K562 (cell line): ENCODE data around the gene SCYL3. TPM values are rescaled to one million over a fixed set of nuclear protein-coding genes. Genes with fewer than 3 reads are reported as not detected.

Source experiments
- ARHGAP35 ChIP-seq: fragments of 450-650 bp; IDR thresholded peaks from 2 replicates; pipeline ENCODE4 v1.6.1; 2018; ENCODE audit not compliant: partially characterized antibody
- EWSR1 ChIP-seq: fragments of 450-650 bp; IDR thresholded peaks from 2 replicates; pipeline ENCODE4 v1.6.1; 2018; ENCODE audit warnings: borderline replicate concordance, mild to moderate bottlenecking, low read depth, moderate library complexity; ENCODE audit not compliant: partially characterized antibody
- GATA2 ChIP-seq: sonication (generic); formaldehyde crosslinking; IDR thresholded peaks from 2 replicates; pipeline ENCODE4 v1.4.0; 2020; ENCODE audit warnings: mild to moderate bottlenecking, missing genetic modification reagents
- GATAD2B ChIP-seq: fragments of 450-650 bp; IDR thresholded peaks from 2 replicates; pipeline ENCODE4 v1.6.1; 2017; ENCODE audit warnings: mild to moderate bottlenecking, borderline replicate concordance
- GTF2B ChIP-seq: IDR thresholded peaks from 2 replicates; pipeline ENCODE4 v1.6.1; 2011; ENCODE audit not compliant: insufficient read length; ENCODE audit errors: extremely low read depth
- HOMEZ ChIP-seq: fragments of 250-450 bp; sonication (Bioruptor Pico); IDR thresholded peaks from 2 replicates; pipeline ENCODE4 v1.4.0; 2020; ENCODE audit warnings: mild to moderate bottlenecking, moderate library complexity
- IRF1 ChIP-seq: sonication (generic); formaldehyde crosslinking; IDR thresholded peaks from 2 replicates; pipeline ENCODE4 v1.8.0; 2022; ENCODE audit warnings: missing genetic modification reagents, mild to moderate bottlenecking, borderline replicate concordance
- NFE2 ChIP-seq: IDR thresholded peaks from 2 replicates; pipeline ENCODE4 v1.6.1; 2014; ENCODE audit warnings: antibody characterized with exemption, low read depth
- NFE2L1 ChIP-seq: fragments of 450-650 bp; IDR thresholded peaks from 2 replicates; pipeline ENCODE4 v1.6.1; 2016; ENCODE audit warnings: missing genetic modification characterization, low read depth, mild to moderate bottlenecking, missing compliant biosample characterization, moderate library complexity, borderline replicate concordance
- SMAD1 ChIP-seq: fragments of 150-350 bp; IDR thresholded peaks from 2 replicates; pipeline ENCODE4 v1.6.1; 2014; ENCODE audit warnings: low read length, low read depth; ENCODE audit not compliant: partially characterized antibody
- SMARCC2 ChIP-seq: fragments of 450-650 bp; IDR thresholded peaks from 2 replicates; pipeline ENCODE4 v1.6.1; 2017; ENCODE audit warnings: antibody characterized with exemption, moderate library complexity, mild to moderate bottlenecking, low read depth
- SRSF1 ChIP-seq: fragments of 200-400 bp; formaldehyde crosslinking; IDR thresholded peaks from 2 replicates; pipeline ENCODE4 v1.6.1; 2017; ENCODE audit warnings: mild to moderate bottlenecking, low read depth, low read length, moderate library complexity
- TFE3 ChIP-seq: fragments of 450-650 bp; formaldehyde crosslinking; IDR thresholded peaks from 2 replicates; pipeline ENCODE4 v1.4.0; 2020; ENCODE audit warnings: mild to moderate bottlenecking, mixed read lengths
- ZHX1 ChIP-seq: fragments of 150-350 bp; conservative IDR thresholded peaks from 2 replicates; pipeline ENCODE4 v1.6.1; 2014; ENCODE audit warnings: low read length
- ZNF133 ChIP-seq: fragments of 250-450 bp; sonication (Bioruptor Pico); IDR thresholded peaks from 2 replicates; pipeline ENCODE4 v1.4.0; 2020; ENCODE audit warnings: mild to moderate bottlenecking
- ZNF589 ChIP-seq: fragments of 200-800 bp; sonication (Bioruptor generic); IDR thresholded peaks from 2 replicates; pipeline ENCODE4 v1.6.1; 2016; ENCODE audit warnings: low read depth, missing genetic modification characterization, missing compliant biosample characterization
- polyA plus RNA-seq, 8 experiments: library from polyadenylated mRNA; depleted of rRNA in 4 of 8; stranded (reverse) in 5 of 8; unstranded in 3 of 8; fragments of >200 nt; fragmentation: Nextera tagmentation in 2 of 8; fragmentation: Illumina TruSeq in 1 of 8; extraction: Ambion mirVana in 2 of 8; extraction: Trizol in 1 of 8; gene quantifications; 2 replicates each; pipeline versions ENCODE4 v1.2.1 to v1.2.3, GENCODE V29; 2011 to 2014; ENCODE audit warnings: inconsistent platforms in 1 of 8, missing spikeins in 1 of 8
- total RNA-seq, 7 experiments: library from RNA; depleted of rRNA in 6 of 7; stranded (reverse); fragments of >200 nt in 6 of 7; fragmentation: Illumina TruSeq in 2 of 7; extraction: Trizol in 2 of 7; gene quantifications; 2 replicates each; pipeline versions ENCODE4 v1.2.1 to v1.2.3, GENCODE V29; 2011 to 2021; ENCODE audit warnings: low replicate concordance in 1 of 7

The SCYL3 gene
- total and polyA plus RNA-seq, 9 of the 15 experiments (the other 6 are each of a cell fraction or from before 2014, with no cell fraction given), result 3.6 to 11.4 (median 7.1) TPM

- TF ChIP-seq ZHX1 (no peak), GATA2 (CRISPR knock-in tag) (no peak), EWSR1 (no peak), NFE2 (no peak), ZNF589 (peak; percentile 95), ZNF133 (CRISPR knock-in tag) (no peak; the same call in 1 of the 2 replicates), SMAD1 (peak; percentile 29), SRSF1 (no peak), IRF1 (CRISPR knock-in tag) (no peak), TFE3 (CRISPR knock-in tag) (no peak), SMARCC2 (no peak), GATAD2B (no peak; the same call in 1 of the 2 replicates), ARHGAP35 (no peak), HOMEZ (no peak), NFE2L1 (no peak), GTF2B (peak; percentile 7)
Observed at GRCh38 chr1:169893645-169894423, at the start of gene SCYL3 (continued).
